ENCODE measurements around the gene EEF1A2. TPM values are rescaled to one million over a fixed set of nuclear protein-coding genes. Genes with fewer than 3 reads are reported as not detected.

The EEF1A2 gene
- total and polyA plus RNA-seq, 4 donors: 0.05 to 0.12 TPM; not detected in 2

DNA sequence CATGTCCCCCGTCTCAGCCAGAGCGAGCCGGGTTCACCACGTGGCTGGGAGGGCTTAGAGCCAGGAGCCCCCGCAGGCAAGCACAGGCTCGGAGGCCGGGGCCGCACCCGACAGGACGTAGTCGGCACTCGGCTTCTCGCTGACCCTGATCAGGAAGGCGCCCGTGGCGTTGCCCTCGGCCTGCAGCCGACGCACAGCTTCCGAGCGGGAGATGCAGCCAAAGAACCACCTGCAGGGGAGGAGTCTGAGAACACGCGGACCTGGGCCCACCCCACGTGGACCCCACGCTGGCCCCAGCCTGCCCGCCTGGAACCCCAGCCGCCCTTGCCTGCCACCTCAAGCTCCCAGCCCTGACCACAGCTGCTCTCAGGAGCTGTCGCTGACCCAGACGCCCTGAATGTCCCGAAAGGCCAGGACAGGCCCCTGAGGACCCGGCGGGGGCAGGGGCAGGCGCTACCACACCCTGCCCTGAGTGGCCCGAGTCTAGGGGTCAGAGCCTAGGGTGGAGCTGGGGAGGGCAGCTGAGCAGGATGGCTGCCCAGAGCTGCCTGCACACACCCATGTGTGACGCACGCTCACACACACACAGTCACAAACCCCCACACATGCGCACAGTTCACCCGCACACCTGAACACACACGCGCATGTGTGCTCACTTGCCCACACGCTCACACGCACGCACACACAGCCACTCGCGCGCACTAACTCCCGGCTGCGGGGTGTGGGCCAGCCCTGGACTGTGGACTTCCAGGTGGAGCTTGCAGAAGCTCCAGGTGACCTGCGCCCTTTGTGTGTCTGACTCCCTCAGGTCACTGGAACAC is 36.2 kb upstream of the EEF1A2 start:
- 30% methylated on average over 49 of the region's 49 CpGs for WGBS
- peak; percentile 49 for DNase-seq (ENCODE audit: low spot score)
- H3K36me3 ChIP-seq (ENCODE audit: control insufficient read depth in 4 of 4, insufficient read depth in 3 of 4, low read depth in 1 of 4, low read length in 3 of 4): no peaks in the 10 kb centered on the region
- no peaks in the 10 kb centered on the region for H3K9me3 ChIP-seq (ENCODE audit: control insufficient read depth in 4 of 4, low read length in 3 of 4)
- H3K27me3 ChIP-seq (ENCODE audit: control insufficient read depth in 4 of 4, insufficient read depth in 4 of 4, low read length in 3 of 4): no peaks in the 10 kb centered on the region
- no peak overlapping the region for H3K9ac ChIP-seq (ENCODE audit: low read depth in 1 of 2, low read length in 2 of 2)
- peak overlapping the region in 2 of 3 donors; percentile 0 to 20 for H3K4me3 ChIP-seq (ENCODE audit: low read depth in 1 of 3, low read length in 3 of 3)
- no peak for TF ChIP-seq GABPA (IDR thresholded peaks at IDR 0.05 in 1 of 2, conservative IDR thresholded peaks at IDR 0.05 in 1 of 2)
- TF ChIP-seq, protein P1, sequence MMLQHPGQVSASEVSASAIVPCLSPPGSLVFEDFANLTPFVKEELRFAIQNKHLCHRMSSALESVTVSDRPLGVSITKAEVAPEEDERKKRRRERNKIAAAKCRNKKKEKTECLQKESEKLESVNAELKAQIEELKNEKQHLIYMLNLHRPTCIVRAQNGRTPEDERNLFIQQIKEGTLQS (IDR thresholded peaks at IDR 0.05): no peak
- peak; percentile 62 to 75 for TF ChIP-seq RXRA (IDR thresholded peaks at IDR 0.05)
- TF ChIP-seq, protein P2, sequence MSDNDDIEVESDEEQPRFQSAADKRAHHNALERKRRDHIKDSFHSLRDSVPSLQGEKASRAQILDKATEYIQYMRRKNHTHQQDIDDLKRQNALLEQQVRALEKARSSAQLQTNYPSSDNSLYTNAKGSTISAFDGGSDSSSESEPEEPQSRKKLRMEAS (IDR thresholded peaks at IDR 0.05): peak; percentile 60
- TF ChIP-seq HNF4A (conservative IDR thresholded peaks at IDR 0.05): peak; percentile 82 to 92
- TF ChIP-seq, protein P3, sequence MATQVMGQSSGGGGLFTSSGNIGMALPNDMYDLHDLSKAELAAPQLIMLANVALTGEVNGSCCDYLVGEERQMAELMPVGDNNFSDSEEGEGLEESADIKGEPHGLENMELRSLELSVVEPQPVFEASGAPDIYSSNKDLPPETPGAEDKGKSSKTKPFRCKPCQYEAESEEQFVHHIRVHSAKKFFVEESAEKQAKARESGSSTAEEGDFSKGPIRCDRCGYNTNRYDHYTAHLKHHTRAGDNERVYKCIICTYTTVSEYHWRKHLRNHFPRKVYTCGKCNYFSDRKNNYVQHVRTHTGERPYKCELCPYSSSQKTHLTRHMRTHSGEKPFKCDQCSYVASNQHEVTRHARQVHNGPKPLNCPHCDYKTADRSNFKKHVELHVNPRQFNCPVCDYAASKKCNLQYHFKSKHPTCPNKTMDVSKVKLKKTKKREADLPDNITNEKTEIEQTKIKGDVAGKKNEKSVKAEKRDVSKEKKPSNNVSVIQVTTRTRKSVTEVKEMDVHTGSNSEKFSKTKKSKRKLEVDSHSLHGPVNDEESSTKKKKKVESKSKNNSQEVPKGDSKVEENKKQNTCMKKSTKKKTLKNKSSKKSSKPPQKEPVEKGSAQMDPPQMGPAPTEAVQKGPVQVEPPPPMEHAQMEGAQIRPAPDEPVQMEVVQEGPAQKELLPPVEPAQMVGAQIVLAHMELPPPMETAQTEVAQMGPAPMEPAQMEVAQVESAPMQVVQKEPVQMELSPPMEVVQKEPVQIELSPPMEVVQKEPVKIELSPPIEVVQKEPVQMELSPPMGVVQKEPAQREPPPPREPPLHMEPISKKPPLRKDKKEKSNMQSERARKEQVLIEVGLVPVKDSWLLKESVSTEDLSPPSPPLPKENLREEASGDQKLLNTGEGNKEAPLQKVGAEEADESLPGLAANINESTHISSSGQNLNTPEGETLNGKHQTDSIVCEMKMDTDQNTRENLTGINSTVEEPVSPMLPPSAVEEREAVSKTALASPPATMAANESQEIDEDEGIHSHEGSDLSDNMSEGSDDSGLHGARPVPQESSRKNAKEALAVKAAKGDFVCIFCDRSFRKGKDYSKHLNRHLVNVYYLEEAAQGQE (IDR thresholded peaks at IDR 0.05): peak; percentile 47
- TF ChIP-seq YY1 (IDR thresholded peaks at IDR 0.05): peak; percentile 47
- peak; percentile 76 for TF ChIP-seq SP1 (IDR thresholded peaks at IDR 0.05)
- TF ChIP-seq NR2F2 (IDR thresholded peaks at IDR 0.05): peak; percentile 40
- no peak for TF ChIP-seq FOXA1 (IDR thresholded peaks at IDR 0.05)
- TF ChIP-seq, protein P4, sequence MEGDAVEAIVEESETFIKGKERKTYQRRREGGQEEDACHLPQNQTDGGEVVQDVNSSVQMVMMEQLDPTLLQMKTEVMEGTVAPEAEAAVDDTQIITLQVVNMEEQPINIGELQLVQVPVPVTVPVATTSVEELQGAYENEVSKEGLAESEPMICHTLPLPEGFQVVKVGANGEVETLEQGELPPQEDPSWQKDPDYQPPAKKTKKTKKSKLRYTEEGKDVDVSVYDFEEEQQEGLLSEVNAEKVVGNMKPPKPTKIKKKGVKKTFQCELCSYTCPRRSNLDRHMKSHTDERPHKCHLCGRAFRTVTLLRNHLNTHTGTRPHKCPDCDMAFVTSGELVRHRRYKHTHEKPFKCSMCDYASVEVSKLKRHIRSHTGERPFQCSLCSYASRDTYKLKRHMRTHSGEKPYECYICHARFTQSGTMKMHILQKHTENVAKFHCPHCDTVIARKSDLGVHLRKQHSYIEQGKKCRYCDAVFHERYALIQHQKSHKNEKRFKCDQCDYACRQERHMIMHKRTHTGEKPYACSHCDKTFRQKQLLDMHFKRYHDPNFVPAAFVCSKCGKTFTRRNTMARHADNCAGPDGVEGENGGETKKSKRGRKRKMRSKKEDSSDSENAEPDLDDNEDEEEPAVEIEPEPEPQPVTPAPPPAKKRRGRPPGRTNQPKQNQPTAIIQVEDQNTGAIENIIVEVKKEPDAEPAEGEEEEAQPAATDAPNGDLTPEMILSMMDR (IDR thresholded peaks at IDR 0.05; ENCODE audit: low read depth, low read length, missing input control): no peak
- peak in 1 of 2 donors; percentile 37 for TF ChIP-seq EGR1 (IDR thresholded peaks at IDR 0.05; ENCODE audit: low read depth in 2 of 2)
- peak; percentile 58 for TF ChIP-seq HNF4G (IDR thresholded peaks at IDR 0.05)
- H3K4me1 ChIP-seq (ENCODE audit: control insufficient read depth in 4 of 4, insufficient read depth in 4 of 4, low read length in 3 of 4): peaks cover 10 to 28% (median 21%) of the 10 kb centered on the region in 4 donors
- H3K27ac ChIP-seq (ENCODE audit: low read depth in 1 of 2, low read length in 2 of 2): peak overlapping the region; percentile 62 to 68

DNA sequence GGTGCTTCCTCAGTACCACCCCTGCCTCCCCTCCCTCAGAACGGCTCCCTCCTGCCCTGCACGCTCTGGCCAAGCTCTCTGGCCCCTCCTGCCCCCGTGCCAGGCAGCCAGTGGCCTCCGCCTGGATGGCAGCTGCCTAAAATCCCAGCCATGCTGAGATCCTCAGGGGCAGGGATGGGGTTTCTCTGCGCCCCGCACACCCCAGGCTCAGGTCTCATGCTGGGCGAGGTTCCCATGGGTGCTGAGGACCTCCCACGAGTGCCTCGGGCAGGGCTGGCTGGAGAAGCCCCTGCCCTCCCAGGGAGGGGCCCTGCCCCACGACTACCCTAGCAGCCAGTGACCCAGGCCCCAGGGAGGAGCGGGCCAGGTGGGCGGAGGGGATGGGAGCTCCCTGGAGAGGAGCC is 35.5 kb upstream of the EEF1A2 start:
- Histone ChIP-seq H3K4me1 (ENCODE audit: control insufficient read depth in 4 of 4, insufficient read depth in 4 of 4, low read length in 3 of 4) (peaks cover 10 to 28% (median 21%) of the 10 kb centered on the region in 4 donors), H3K36me3 (ENCODE audit: control insufficient read depth in 4 of 4, insufficient read depth in 3 of 4, low read depth in 1 of 4, low read length in 3 of 4) (no peaks in the 10 kb centered on the region), H3K9ac (ENCODE audit: low read depth in 1 of 2, low read length in 2 of 2) (no peak overlapping the region), H3K9me3 (ENCODE audit: control insufficient read depth in 4 of 4, low read length in 3 of 4) (no peaks in the 10 kb centered on the region), H3K27ac (ENCODE audit: low read depth in 1 of 2, low read length in 2 of 2) (no peak overlapping the region), H3K4me3 (ENCODE audit: low read depth in 1 of 3, low read length in 3 of 3) (no peak overlapping the region), H3K27me3 (ENCODE audit: control insufficient read depth in 4 of 4, insufficient read depth in 4 of 4, low read length in 3 of 4) (no peaks in the 10 kb centered on the region)
- 77% methylated on average over 12 of the region's 12 CpGs for WGBS
- no peak for DNase-seq (ENCODE audit: low spot score)
- TF ChIP-seq HNF4A (conservative IDR thresholded peaks at IDR 0.05): no peak
- TF ChIP-seq RXRA (IDR thresholded peaks at IDR 0.05): no peak
- no peak for TF ChIP-seq FOXA1 (IDR thresholded peaks at IDR 0.05)
- TF ChIP-seq HNF4G (IDR thresholded peaks at IDR 0.05): no peak
- TF ChIP-seq, protein P4 (IDR thresholded peaks at IDR 0.05; ENCODE audit: low read depth, low read length, missing input control): no peak
- TF ChIP-seq, protein P3 (IDR thresholded peaks at IDR 0.05): no peak
- TF ChIP-seq EGR1 (IDR thresholded peaks at IDR 0.05; ENCODE audit: low read depth in 2 of 2): no peak
- TF ChIP-seq, protein P5, sequence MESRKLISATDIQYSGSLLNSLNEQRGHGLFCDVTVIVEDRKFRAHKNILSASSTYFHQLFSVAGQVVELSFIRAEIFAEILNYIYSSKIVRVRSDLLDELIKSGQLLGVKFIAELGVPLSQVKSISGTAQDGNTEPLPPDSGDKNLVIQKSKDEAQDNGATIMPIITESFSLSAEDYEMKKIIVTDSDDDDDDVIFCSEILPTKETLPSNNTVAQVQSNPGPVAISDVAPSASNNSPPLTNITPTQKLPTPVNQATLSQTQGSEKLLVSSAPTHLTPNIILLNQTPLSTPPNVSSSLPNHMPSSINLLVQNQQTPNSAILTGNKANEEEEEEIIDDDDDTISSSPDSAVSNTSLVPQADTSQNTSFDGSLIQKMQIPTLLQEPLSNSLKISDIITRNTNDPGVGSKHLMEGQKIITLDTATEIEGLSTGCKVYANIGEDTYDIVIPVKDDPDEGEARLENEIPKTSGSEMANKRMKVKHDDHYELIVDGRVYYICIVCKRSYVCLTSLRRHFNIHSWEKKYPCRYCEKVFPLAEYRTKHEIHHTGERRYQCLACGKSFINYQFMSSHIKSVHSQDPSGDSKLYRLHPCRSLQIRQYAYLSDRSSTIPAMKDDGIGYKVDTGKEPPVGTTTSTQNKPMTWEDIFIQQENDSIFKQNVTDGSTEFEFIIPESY (IDR thresholded peaks at IDR 0.05): no peak
- no peak for TF ChIP-seq TAF1 (conservative IDR thresholded peaks at IDR 0.05)
- TF ChIP-seq JUND (IDR thresholded peaks at IDR 0.05): no peak
